Stimulated activated CD4-positive, alpha-beta T cell treated with anti-CD3 and anti-CD28 coated beads, Interleukin-1b, Interleukin-23, amount 100 ng/mL, for 48 hours (primary cell): ENCODE measurements around the gene GRAP2.
"Not testable (repeated sequence)": the region's sequence is repeated elsewhere in the genome, so short reads cannot be mapped to it uniquely, and the experiment has no call there.

ENCODE experiments used
- DNase-seq: peaks from one replicate; pipeline ENCODE4 v3.0.0-alpha.2; 2020

Gene GRAP2

GRCh38 chr22:39970742-39971141 is 69.9 kb downstream of the GRAP2 start:
- DNase-seq: no peak

DNA sequence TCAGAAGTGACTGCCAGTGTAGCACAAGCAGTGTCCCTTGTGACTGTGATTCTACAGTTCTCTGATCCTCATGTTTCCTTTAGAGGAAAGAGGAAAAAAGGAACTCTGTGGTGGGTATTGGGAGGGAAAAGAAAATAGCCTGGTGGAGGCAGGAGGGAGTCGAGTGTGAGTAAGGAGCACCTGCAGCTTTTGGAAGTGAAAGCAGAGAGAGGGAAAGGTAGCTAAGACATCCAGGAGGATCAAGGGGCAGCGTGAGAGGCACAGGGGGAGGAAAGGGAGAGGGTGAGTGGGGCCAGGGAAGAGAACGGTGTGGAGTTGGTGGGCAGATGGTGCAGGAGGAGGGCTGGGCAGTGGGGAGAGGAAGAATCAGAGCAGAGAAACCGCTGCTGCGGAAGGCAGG is 71.8 kb downstream of the GRAP2 start:
- no peak for DNase-seq

- DNase-seq: no peak
Observed at GRCh38 chr22:39973656-39974055, 72.8 kb downstream of the GRAP2 start.

DNA sequence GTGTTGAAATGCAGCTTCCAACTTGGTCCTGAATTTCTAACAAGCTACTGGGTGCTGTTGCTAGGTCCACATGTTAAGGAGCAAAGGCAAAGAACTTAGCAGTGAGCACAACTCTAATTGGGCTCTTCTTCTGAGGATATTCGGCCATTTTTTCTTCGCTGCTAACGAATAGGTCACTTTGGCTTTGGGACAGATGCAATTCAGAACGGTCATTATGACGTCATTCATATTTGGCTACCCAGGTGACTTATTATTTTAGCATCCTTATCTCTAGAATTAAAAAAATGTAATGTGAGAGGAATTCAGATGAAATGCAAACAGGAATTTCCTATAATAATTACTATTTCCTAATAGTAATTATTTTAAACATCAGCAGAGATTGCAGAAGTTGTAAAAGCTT is 73.2 kb downstream of the GRAP2 start:
- DNase-seq: no peak

DNA sequence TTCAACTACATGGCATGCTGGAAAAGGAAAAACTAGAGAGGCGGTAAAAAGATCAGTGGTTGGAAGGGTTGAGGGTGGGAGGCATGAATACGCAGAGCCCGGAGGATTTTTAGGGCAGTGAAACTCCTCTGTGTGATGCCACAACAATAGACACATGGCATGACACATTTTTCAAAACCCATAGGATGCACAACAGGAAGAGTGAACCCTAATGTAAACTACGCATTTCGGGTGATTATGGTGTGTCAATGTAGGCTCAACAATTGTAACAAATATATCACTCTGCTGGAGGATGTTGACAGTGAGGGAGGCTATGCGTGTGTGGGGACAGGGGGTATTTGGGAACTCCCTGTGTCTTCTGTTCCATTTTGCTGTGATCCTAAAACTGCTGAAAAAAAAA is 78.2 kb downstream of the GRAP2 start:
- DNase-seq: no peak

GRCh38 chr22:39979458-39979857 is 78.6 kb downstream of the GRAP2 start:
- no peak for DNase-seq

GRCh38 chr22:39980596-39980995 is 79.7 kb downstream of the GRAP2 start:
- no peak for DNase-seq

GRCh38 chr22:39983346-39983745 is 82.5 kb downstream of the GRAP2 start:
- DNase-seq: no peak

- DNase-seq: no peak
Observed at GRCh38 chr22:39984006-39984405, 83.1 kb downstream of the GRAP2 start.

- no peak for DNase-seq
Observed at GRCh38 chr22:39984746-39985145, 83.9 kb downstream of the GRAP2 start.

DNA sequence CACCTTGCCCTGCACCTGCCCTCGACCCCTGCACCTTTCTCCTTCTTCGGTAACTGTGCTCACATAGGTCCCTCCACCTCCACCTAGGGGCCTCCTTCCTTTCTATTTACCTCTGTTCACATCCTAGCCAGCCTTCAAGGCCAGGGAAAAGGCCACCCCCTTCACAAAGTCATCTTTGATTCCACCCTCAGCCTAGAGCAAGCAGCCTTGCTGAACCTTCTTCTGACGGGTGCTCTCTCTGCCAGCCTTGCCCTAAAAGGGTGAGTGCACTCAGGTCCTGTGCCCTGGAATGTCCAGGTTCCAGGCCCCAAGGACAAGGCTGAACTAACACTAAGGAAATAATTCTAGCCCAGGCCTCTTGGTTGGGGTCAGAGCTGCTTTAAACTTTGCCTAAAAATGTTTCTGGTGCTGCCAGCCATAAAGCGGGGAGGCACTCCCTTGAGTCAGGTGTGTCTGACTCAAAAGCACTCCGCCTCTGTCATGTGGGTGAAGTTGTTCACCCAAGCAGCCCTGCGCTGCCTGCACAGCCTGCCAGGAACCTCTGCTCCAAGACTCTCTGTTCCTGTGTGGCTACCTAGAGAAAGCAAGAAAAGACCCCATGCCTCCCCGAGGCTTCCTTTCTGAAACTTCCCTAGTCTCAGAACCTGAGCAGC is 84.6 kb downstream of the GRAP2 start:
- DNase-seq: peak; percentile 35

- no peak for DNase-seq
Observed at GRCh38 chr22:39988386-39989114, 87.7 kb downstream of the GRAP2 start.

- no peak for DNase-seq
Observed at GRCh38 chr22:39989633-39990032, 88.7 kb downstream of the GRAP2 start.

- DNase-seq: no peak
Observed at GRCh38 chr22:39990686-39991085, 89.8 kb downstream of the GRAP2 start.

- no peak for DNase-seq
Observed at GRCh38 chr22:39991159-39991860, 90.4 kb downstream of the GRAP2 start.

DNA sequence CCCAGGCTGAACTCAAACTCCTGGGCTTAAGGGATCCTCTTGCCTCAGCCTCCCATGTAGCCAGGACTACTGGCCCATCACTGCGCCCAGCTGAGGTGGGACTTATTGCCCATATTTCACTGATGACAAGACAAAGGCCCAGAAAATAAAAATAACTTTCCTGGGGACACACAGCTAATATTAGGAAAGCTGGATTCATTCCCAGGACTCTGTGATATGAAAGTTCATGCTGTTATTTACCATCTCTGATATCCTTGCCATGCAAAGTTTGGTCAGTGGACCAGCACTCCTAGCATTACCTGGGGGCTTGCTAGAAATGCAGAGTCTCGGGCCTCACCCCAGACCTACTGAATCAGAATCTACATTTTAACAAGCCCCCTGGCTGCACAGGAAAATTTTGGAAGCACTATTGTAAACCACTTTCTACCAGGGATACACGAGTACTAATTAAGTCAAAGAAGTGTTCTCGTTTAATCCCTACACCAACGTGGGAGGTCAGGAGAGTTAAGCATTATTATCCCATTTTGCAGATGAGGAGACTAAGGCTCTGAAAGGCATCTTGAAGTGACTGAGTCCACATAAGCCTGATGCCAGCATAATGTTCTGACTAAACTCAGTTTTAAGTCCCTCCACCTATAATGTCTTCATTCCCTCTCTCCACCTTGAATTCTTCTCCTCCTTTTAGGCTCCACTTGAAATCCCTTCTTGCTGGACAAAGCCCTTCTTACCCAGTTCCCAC is 91.4 kb downstream of the GRAP2 start:
- no peak for DNase-seq

DNA sequence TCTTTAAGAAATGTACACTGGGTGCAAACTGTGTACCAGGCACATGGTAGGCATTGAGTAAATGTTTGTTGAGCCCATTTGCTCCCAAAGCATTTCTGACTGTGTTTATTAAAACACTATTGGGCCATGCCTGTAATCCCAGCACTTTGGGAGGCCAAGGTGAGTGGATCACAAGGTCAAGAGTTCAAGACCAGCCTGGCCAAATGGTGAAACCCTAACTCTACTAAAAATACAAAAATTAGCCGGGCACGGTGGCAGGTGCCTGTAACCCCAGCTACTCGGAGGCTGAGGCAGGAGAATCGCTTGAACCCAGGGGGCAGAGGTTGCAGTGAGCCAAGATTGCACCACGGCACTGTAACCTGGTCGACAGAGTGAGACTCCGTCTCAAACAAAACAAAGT is 92.0 kb downstream of the GRAP2 start:
- not testable (repeated sequence) for DNase-seq

GRCh38 chr22:39994041-39994565 is 93.2 kb downstream of the GRAP2 start:
- DNase-seq: peak; percentile 56

DNA sequence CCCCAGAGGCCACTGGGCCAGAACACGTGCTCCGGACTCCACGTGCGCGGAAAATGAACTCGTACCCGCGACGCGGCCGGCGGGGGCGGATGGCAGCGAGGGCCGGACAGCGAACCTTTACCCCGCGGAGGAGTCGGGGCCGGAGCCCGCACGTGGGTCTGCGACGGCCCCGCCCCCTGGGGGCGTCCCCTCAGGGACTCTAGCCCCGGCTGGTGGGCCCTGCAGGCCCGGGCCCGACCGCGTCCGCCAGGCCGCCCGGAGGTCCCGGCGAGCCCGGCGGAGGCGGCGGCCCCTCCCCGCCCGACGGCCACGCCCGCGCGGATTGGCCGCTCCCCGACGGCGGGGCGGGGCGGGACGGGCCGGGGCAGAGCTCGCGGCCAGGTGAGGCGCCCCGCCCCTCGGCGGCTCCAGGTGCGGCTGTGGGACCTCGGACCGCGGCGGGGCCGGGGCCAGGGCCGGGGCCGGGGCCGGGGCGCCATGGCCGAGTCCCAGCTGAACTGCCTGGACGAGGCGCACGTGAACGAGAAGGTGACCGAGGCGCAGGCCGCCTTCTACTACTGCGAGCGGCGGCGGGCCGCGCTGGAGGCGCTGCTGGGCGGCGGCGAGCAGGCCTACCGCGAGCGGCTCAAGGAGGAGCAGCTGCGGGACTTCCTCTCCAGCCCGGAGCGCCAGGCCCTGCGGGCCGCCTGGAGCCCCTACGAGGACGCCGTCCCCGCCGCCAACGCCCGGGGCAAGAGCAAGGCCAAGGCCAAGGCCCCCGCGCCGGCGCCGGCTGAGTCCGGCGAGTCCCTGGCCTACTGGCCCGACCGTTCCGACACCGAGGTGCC is 93.9 kb downstream of the GRAP2 start, which contains the start of gene FAM83F:
Gene FAM83F, plus strand, starts transcription at position 389 of the 827 bp plus-strand sequence. Its CDS starts 89 bp downstream, at position 478.
- no peak for DNase-seq

- DNase-seq: no peak
Observed at GRCh38 chr22:39995393-39996252, 94.7 kb downstream of the GRAP2 start.

DNA sequence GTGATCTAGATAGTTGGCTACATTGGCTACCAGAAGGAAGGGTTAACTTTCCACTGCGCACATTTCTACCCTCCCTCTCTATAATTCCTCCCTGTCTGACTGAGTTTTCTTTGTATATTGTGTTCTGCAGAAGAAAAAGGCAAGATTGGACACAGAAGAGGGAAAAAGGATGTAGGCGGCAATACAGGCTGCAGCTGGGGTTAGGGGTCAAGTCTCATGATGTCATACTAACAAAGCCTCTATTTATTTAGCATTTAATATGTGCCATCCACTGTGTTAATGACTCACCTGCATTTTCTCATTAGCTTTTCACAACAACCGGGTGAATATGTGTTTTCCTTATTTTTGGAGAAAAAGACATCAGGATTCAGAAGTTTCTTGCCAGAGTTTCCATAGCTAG is 95.8 kb downstream of the GRAP2 start:
- no peak for DNase-seq
